HT1080 (cell line): Measurements from ENCODE around the gene ZNF511. TPM values are rescaled to one million over a fixed set of nuclear protein-coding genes. Genes with fewer than 3 reads are reported as not detected.

Experiments used
- DNase-seq: peaks from one replicate; pipeline ENCODE4 v3.0.0-alpha.2; 2015; ENCODE audit warnings: low read depth
- small RNA-seq: library from RNA; depleted of rRNA; stranded (forward); fragments of <200 nt; gene quantifications from one replicate; pipeline ENCODE3, GENCODE V24; 2014
- total RNA-seq: library from RNA; depleted of rRNA; stranded (reverse); fragments of >200 nt; shearing (Covaris generic); gene quantifications from 2 replicates; pipeline ENCODE4 v1.2.3, GENCODE V29; 2014; rRNA removed

The ZNF511 gene
- total RNA-seq, 1 experiment from 2014 or later: 102 TPM

- no peak for DNase-seq
Measured at GRCh38 chr10:133353202-133353959, 44.7 kb downstream of the ZNF511 start.

- DNase-seq: no peak
Measured at GRCh38 chr10:133353988-133354605, 45.4 kb downstream of the ZNF511 start.

GRCh38 chr10:133354672-133355240 is 46.0 kb downstream of the ZNF511 start:
- DNase-seq: no peak

- DNase-seq: no peak
Measured at GRCh38 chr10:133355266-133355665, 46.6 kb downstream of the ZNF511 start.

- DNase-seq: no peak
Measured at GRCh38 chr10:133355991-133356390, 47.3 kb downstream of the ZNF511 start.

DNA sequence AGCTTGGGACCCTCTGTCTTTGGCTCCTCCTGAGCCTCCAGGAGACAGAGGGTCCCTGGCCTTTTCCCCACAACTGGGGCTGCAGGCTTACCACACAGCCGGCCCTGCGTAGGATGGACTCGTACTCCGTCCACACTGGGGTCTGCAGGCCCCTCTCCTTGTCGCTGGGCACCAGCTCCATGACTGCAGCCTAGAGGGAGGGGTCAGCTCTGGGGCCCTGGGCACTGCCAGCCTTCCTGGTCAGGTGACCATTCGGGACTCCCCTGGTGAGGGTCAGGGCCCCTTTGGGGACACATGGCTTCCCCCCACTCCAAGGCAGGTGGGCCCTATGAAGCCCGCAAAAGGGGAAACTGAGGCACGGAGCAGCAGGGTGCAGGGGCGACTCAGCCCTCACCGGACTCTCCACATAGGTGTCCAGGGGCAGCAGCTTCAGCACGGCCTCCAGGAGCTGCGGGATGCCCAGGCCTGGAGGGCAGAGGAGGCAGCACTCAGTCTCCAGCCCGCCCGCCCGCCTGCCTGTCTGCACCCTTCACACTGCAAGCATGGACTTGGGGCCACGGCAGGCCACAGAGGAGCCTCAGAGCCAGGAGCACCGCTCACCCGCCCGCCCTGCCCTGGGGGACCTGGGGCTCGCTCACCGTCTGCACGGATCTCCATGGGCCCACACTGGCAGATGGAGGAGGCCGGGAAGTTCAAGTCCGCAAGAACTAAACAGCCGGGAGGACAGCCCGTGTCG is 48.0 kb downstream of the ZNF511 start:
- no peak for DNase-seq

DNA sequence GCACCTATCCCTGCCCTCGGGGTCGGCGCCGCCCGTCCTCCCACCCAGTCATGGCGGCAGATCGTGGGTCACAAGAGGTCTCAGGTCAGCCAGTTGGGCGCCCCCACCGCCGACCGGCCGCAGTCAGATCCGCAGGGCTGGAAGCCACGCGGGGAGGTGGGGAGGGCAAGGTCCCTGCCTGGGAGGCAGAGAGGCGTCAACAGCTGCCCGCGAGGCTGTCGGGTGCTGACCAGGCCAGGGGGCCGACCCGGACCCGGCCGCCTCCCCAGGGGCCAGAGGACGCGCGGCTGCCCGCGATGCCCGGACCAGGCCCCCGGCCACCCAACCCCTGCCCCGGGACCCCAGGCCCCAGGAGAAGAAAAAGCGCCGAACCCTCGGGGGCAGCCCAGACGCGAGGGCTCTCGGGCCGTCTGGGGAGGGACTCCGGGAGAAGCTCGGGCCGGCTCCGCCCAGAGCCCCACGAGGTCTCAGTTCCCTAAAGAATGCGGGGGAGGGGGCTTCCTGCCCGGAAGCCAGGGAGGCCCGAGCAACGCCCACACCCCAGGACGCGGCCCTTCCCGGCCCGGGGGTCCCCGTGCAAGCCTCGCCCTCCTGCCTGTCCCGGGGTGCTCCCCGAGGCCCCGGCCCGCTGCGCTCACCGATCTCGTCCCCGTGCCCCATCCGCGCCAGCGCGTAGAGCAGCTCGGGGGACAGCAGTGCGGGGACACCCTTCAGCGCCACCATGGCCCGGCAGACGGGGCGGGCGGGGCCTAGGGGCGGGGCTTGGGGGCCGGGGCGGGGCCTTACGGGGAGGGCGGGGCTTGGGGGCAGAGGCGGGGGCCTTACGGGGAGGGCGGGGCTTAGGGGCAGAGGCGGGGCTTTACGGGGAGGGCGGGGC is 48.8 kb downstream of the ZNF511 start, which contains the start of gene FUOM:
Gene FUOM, minus strand, starts transcription at position 735 of the 877 bp plus-strand sequence. Its CDS starts 12 bp downstream, at position 723.
- peak; percentile 72 for DNase-seq

DNA sequence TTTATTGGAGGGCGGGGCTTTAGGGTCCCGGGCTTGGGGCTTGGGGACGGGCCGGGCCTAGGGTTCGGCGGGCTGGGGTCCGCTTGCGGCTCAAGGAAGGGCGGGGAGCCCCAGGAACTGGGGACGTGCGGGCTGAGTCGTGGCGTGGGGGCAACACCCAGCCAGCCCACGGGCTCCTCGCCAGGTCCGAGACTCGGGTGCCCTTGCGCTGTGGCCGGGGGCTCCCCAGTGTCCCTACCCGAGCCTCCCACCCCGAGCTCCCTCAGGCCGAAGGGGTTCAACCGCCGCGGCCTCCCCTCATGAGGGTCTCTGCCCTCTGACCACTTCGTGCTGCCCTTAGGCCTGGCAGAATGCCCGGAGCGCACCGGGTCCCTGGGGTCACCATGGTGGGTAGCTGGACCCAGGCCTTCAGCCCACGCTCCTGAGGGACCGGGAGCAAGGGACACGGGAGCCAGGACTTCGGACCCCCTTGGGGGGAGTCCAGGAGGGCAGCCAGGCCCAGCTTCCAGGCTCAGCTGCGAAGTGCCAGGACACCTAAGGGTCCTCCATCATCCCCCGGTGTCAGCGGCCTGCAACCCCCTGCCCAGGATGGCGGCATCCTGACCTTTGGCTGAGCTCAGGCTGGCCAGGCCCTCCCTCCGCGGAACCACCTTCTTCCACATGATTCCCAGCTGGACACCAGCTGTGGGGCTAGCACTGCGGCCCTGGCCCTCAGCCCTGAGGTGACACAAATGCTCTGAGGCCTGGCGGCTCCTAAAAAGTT is 49.6 kb downstream of the ZNF511 start:
- no peak for DNase-seq

DNA sequence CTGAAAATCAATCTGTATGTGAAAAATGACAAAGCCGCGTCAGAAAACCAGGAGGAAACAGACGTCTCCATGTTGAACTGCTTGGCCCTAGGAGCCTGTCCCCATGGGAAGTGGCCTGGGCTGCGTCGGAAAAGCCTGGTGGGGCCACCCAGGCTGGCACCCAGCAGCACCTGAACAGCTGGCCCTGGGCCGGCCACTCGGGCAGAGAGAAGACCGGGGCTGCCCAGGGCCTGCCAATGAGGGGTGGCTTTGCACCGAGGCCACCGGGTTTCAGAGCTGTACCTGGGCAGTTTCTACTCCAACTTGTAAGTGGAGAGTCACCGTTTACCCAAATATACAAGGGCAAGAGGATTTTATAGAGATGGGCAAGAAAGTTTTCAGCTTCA is 50.2 kb downstream of the ZNF511 start:
- no peak for DNase-seq

- no peak for DNase-seq
Measured at GRCh38 chr10:133359554-133359971, 50.8 kb downstream of the ZNF511 start.

DNA sequence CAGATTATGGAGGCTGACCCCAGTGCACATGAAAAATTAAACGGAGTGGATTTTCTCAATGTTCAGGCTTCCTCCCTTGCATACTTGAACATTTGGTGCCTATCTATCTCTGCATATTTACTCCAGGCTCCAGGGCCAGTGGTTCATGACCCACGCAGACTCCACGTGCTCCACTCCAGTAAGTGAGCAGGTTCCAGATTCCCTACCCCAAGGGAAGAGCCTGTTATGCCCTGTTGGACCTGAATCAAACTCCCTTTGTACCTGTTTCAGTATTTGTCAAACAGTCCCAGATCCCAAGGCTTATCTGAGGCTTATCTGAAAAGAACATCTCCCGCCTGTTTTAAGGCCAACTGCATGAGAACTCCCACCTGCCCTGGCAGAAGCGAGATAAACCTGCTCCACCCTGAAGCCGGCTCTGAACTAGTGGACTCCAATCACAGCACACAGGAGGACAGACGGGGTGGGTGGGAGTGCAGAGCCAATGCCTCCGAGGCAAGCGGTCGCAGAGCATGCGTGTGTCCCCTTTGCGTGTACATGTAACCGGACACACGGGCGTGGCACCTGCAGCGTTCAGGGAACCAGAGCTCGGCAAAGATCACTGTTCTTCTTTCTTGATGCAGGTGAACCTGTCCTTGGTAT is 51.4 kb downstream of the ZNF511 start:
- DNase-seq: no peak

DNA sequence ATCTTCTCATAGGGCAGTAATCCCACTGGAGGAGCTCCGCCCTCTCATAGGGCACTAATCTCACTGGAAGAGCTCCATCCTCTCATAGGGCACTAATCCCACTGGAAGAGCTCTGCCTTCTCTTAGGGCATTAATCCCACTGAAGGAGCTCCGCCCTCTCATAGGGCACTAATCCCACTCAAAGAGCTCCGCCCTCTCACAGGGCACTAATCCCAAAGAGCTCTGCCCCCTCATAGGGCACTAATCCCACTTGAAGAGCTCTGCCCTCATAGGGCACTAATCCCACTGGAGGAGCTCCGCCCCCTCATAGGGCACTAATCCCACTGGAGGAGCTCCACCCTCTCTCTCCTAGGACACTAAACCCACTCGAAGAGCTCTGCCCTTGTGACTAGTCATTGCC is 52.5 kb downstream of the ZNF511 start:
- DNase-seq: no peak

- DNase-seq: no peak
Measured at GRCh38 chr10:133361773-133362441, 53.2 kb downstream of the ZNF511 start.

Small RNA genes lying within 50 kb of the gene (small RNA-seq; reads per million reads assigned to genes)
- gene BANF1P2: not detected

Other genes with a start within 250 kb of the ZNF511 start
- gene ADGRA1, start 221.0 kb upstream of the ZNF511 start, total RNA-seq: not detected in 2 replicates
- gene KNDC1, start 148.7 kb upstream of the ZNF511 start, total RNA-seq: not detected in 2 replicates
- gene UTF1, start 78.7 kb upstream of the ZNF511 start, total RNA-seq: not detected in 2 replicates
- 0.03 and 0.13 TPM in 2 replicates for gene VENTX, start 71.1 kb upstream of the ZNF511 start, total RNA-seq
- 1.6 and 4.2 TPM in 2 replicates for gene ADAM8, start 32.0 kb upstream of the ZNF511 start, total RNA-seq
- gene TUBGCP2, start within 50 bp of the ZNF511 start, total RNA-seq: 119 and 127 TPM in 2 replicates
- gene CALY, start 28.0 kb downstream of the ZNF511 start, total RNA-seq: 1.7 TPM in 1 of 2 replicates, not detected in the other
- gene PRAP1, start 38.5 kb downstream of the ZNF511 start, total RNA-seq: not detected in 2 replicates
- 31.5 and 48.4 TPM in 2 replicates for gene FUOM, start 49.1 kb downstream of the ZNF511 start, total RNA-seq
- gene ECHS1, start 64.4 kb downstream of the ZNF511 start, total RNA-seq: 107 and 109 TPM in 2 replicates
- gene PAOX, start 70.3 kb downstream of the ZNF511 start, total RNA-seq: 0.43 and 0.70 TPM in 2 replicates
- gene MTG1, start 85.2 kb downstream of the ZNF511 start, total RNA-seq: 54.1 and 55.6 TPM in 2 replicates
- gene SPRN, start 115.7 kb downstream of the ZNF511 start, total RNA-seq: not detected in 2 replicates
- gene SCART1, start 145.0 kb downstream of the ZNF511 start, total RNA-seq: 0.80 and 1.3 TPM in 2 replicates
- gene CYP2E1, start 218.4 kb downstream of the ZNF511 start, total RNA-seq: 1.2 and 1.4 TPM in 2 replicates